H1 (cell line): ENCODE results near the gene EXOG. TPM values are rescaled to one million over a fixed set of nuclear protein-coding genes. Genes with fewer than 3 reads are reported as not detected.

Source experiments
- CTCF ChIA-PET: fragments of 300-600 bp; sonication (Branson Sonifier 250); formaldehyde crosslinking; loops from one replicate; lab custom pipeline; 2021; ENCODE audit not compliant: partially characterized antibody; lab: Charles Lee
- POLR2A ChIA-PET: fragments of 300-600 bp; sonication (Branson Sonifier 250); formaldehyde crosslinking; loops from one replicate; lab custom pipeline; 2021; ENCODE audit warnings: inconsistent platforms; ENCODE audit not compliant: partially characterized antibody; lab: Charles Lee
- DNase-seq, 2 experiments: peaks; one replicate each; pipeline versions ENCODE4 v3.0.0 to v3.0.0-alpha.2; 2010 to 2022; ENCODE audit warnings: low spot score in 2 of 2, low read depth in 1 of 2, mixed read lengths in 1 of 2
- FAIRE-seq: peaks from 2 replicates; lab custom pipeline; 2011; peaks lifted over from hg19 to GRCh38; lab: Jason Lieb, UNC
- H2AFZ ChIP-seq: 2 replicates; pipeline ENCODE4 v1.8.1; 2012; ENCODE audit warnings: low read length, inconsistent platforms
- H2AK5ac ChIP-seq: 2 replicates; pipeline ENCODE4 v1.6.1; 2013; ENCODE audit warnings: low read depth, low read length
- H2BK120ac ChIP-seq: replicated peaks from 2 replicates; pipeline ENCODE3; 2013; ENCODE audit warnings: low read depth, low read length, inconsistent platforms
- H2BK12ac ChIP-seq: 2 replicates; pipeline ENCODE4 v1.6.1; 2013; ENCODE audit warnings: low read depth, low read length
- H2BK15ac ChIP-seq: 2 replicates; pipeline ENCODE4 v1.6.1; 2013; ENCODE audit warnings: low read length
- H2BK20ac ChIP-seq: 2 replicates; pipeline ENCODE4 v1.6.1; 2013; ENCODE audit warnings: low read length
- H2BK5ac ChIP-seq: 2 replicates; pipeline ENCODE4 v1.6.1; 2013; ENCODE audit warnings: low read depth, low read length
- H3K14ac ChIP-seq: 2 replicates; pipeline ENCODE4 v1.6.1; 2013; ENCODE audit warnings: inconsistent platforms; ENCODE audit not compliant: insufficient read length
- H3K18ac ChIP-seq: 2 replicates; pipeline ENCODE4 v1.6.1; 2013; ENCODE audit warnings: low read length; ENCODE audit errors: extremely low read depth
- H3K23ac ChIP-seq: 2 replicates; pipeline ENCODE4 v1.6.1; 2013; ENCODE audit warnings: inconsistent platforms; ENCODE audit not compliant: insufficient read length
- H3K23me2 ChIP-seq: 2 replicates; pipeline ENCODE4 v1.6.1; 2013; ENCODE audit warnings: low read depth, low read length
- H3K27ac ChIP-seq: 2 replicates; pipeline ENCODE4 v1.6.1; 2011; ENCODE audit warnings: low read depth, low read length, inconsistent platforms
- H3K27me3 ChIP-seq, 4 experiments: replicated peaks in 1 of 4; 1 replicate in 1 of 4; 2 replicates in 3 of 4; pipeline versions ENCODE4 v1.6.1 to v1.8.1; 2011 to 2013; ENCODE audit warnings: low read length in 3 of 4, mild to moderate bottlenecking in 3 of 4, inconsistent platforms in 2 of 4, mixed read lengths in 2 of 4, moderate library complexity in 1 of 4; ENCODE audit not compliant: control insufficient read depth in 3 of 4, insufficient read depth in 3 of 4; ENCODE audit errors: extremely low read depth in 1 of 4
- H3K36me3 ChIP-seq, 4 experiments: 2 replicates each; pipeline versions ENCODE4 v1.6.1 to v1.8.1; 2011 to 2013; ENCODE audit warnings: mild to moderate bottlenecking in 4 of 4, low read length in 3 of 4, moderate library complexity in 2 of 4, control low read depth in 1 of 4, inconsistent platforms in 1 of 4; ENCODE audit not compliant: insufficient read depth in 4 of 4, control insufficient read depth in 2 of 4
- H3K4ac ChIP-seq: replicated peaks from 2 replicates; pipeline ENCODE3; 2013; ENCODE audit warnings: low read length, low read depth, mixed read lengths, inconsistent platforms; ENCODE audit not compliant: insufficient read length
- H3K4me1 ChIP-seq, 4 experiments: replicated peaks in 1 of 4; 1 replicate in 1 of 4; 2 replicates in 3 of 4; pipeline versions ENCODE4 v1.6.1 to v1.8.1; 2011 to 2013; ENCODE audit warnings: low read length in 3 of 4, inconsistent platforms in 2 of 4, mixed read lengths in 1 of 4; ENCODE audit not compliant: insufficient read depth in 4 of 4, control insufficient read depth in 3 of 4
- H3K4me2 ChIP-seq, 2 experiments: 2 replicates each; pipeline versions ENCODE4 v1.6.1 to v1.8.1; 2011 to 2013; ENCODE audit warnings: low read depth in 2 of 2, low read length in 2 of 2, control low read depth in 1 of 2, inconsistent platforms in 1 of 2, mild to moderate bottlenecking in 1 of 2; ENCODE audit not compliant: insufficient read depth in 1 of 2
- H3K4me3 ChIP-seq, 4 experiments: fragments of 200-600, 300-600 bp in 1 of 4; sonication (generic), shearing (Covaris generic), sonication (Bioruptor Twin) in 1 of 4; 2 replicates each; pipeline versions ENCODE4 v1.5.1 to v1.8.1; 2011 to 2016; ENCODE audit warnings: low read length in 4 of 4, low read depth in 3 of 4, control low read depth in 2 of 4, inconsistent platforms in 2 of 4, mild to moderate bottlenecking in 2 of 4, mixed read lengths in 1 of 4, moderate library complexity in 1 of 4; ENCODE audit not compliant: insufficient read depth in 2 of 4; ENCODE audit errors: extremely low read depth in 1 of 4
- H3K56ac ChIP-seq: replicated peaks from 2 replicates; pipeline ENCODE3; 2013; ENCODE audit warnings: low read depth, mild to moderate bottlenecking, mixed read lengths, low read length, inconsistent platforms; ENCODE audit not compliant: insufficient read length
- H3K79me1 ChIP-seq: 2 replicates; pipeline ENCODE4 v1.6.1; 2013; ENCODE audit warnings: low read depth, low read length, control low read depth
- H3K79me2 ChIP-seq, 2 experiments: 2 replicates each; pipeline versions ENCODE4 v1.6.1 to v1.8.1; 2012 to 2013; ENCODE audit warnings: low read length in 2 of 2, mild to moderate bottlenecking in 2 of 2, inconsistent platforms in 1 of 2; ENCODE audit not compliant: insufficient read depth in 2 of 2, control insufficient read depth in 1 of 2
- H3K9ac ChIP-seq, 4 experiments: replicated peaks in 1 of 4; 1 replicate in 1 of 4; 2 replicates in 3 of 4; pipeline versions ENCODE4 v1.6.1 to v1.8.1; 2011 to 2013; ENCODE audit warnings: low read depth in 3 of 4, low read length in 3 of 4, control low read depth in 2 of 4, mild to moderate bottlenecking in 2 of 4, moderate library complexity in 2 of 4, inconsistent platforms in 1 of 4; ENCODE audit errors: extremely low read depth in 1 of 4
- H3K9me3 ChIP-seq, 2 experiments: 2 replicates each; pipeline versions ENCODE4 v1.6.1 to v1.8.1; 2012 to 2013; ENCODE audit warnings: mild to moderate bottlenecking in 2 of 2, moderate library complexity in 2 of 2, control low read depth in 1 of 2, inconsistent platforms in 1 of 2, low read depth in 1 of 2, low read length in 1 of 2, mixed read lengths in 1 of 2; ENCODE audit not compliant: insufficient read depth in 2 of 2
- H4K20me1 ChIP-seq, 2 experiments: replicated peaks in 1 of 2; 2 replicates each; pipeline versions ENCODE3 to v1.8.1; 2011 to 2013; ENCODE audit warnings: inconsistent platforms in 2 of 2, low read length in 2 of 2, mild to moderate bottlenecking in 1 of 2; ENCODE audit not compliant: insufficient read depth in 2 of 2, control insufficient read depth in 1 of 2
- H4K5ac ChIP-seq: 2 replicates; pipeline ENCODE4 v1.6.1; 2013; ENCODE audit warnings: low read length, low read depth, mixed read lengths, inconsistent platforms; ENCODE audit not compliant: insufficient read length
- H4K8ac ChIP-seq: 2 replicates; pipeline ENCODE4 v1.8.0; 2013; ENCODE audit warnings: mild to moderate bottlenecking, moderate library complexity, low read length, inconsistent platforms; ENCODE audit not compliant: insufficient read depth; ENCODE audit errors: extremely low read depth
- H4K91ac ChIP-seq: replicated peaks from 2 replicates; pipeline ENCODE3; 2013; ENCODE audit warnings: low read length, mixed read lengths, inconsistent platforms; ENCODE audit not compliant: insufficient read length
- BRCA1 ChIP-seq: IDR thresholded peaks from 2 replicates; pipeline ENCODE4 v1.6.1; 2012; ENCODE audit warnings: low read depth, low read length, improper control_type of control experiment
- CEBPB ChIP-seq: IDR thresholded peaks from 2 replicates; pipeline ENCODE4 v1.6.1; 2012; ENCODE audit warnings: low read depth, low read length
- E2F6 ChIP-seq: IDR thresholded peaks from 2 replicates; pipeline ENCODE4 v1.6.1; 2012; ENCODE audit warnings: inconsistent platforms
- GABPA ChIP-seq: IDR thresholded peaks from 2 replicates; pipeline ENCODE4 v1.6.1; 2011; ENCODE audit warnings: mild to moderate bottlenecking, low read length, moderate library complexity, borderline replicate concordance; ENCODE audit not compliant: insufficient read depth
- PHF8 ChIP-seq: fragments of 200-600 bp; sonication (generic); conservative IDR thresholded peaks from 2 replicates; pipeline ENCODE4 v1.7.1; 2012; ENCODE audit warnings: low read depth, mild to moderate bottlenecking, inconsistent platforms, low read length, moderate library complexity
- RFX5 ChIP-seq: IDR thresholded peaks from 2 replicates; pipeline ENCODE4 v1.6.1; 2011; ENCODE audit warnings: low read depth, low read length, improper control_type of control experiment, borderline replicate concordance
- SP1 ChIP-seq: IDR thresholded peaks from 2 replicates; pipeline ENCODE4 v1.6.1; 2011; ENCODE audit warnings: low read depth, low read length
- SUZ12 ChIP-seq: fragments of 200-600 bp; sonication (generic); IDR thresholded peaks from 2 replicates; pipeline ENCODE4 v1.6.1; 2012; ENCODE audit warnings: mild to moderate bottlenecking, inconsistent platforms, low read length, moderate library complexity, mixed read lengths
- WGBS, 2 experiments: shearing (Covaris generic) in 1 of 2; methylation state at CpG; one replicate each; pipeline versions ENCODE4 v1.1.6 to v1.1.7; 2013 to 2015; ENCODE audit warnings: low lambda C conversion rate in 2 of 2, mixed read lengths in 2 of 2, inconsistent platforms in 1 of 2, low coverage in 1 of 2, missing lambda C conversion rate in 1 of 2; ENCODE audit not compliant: insufficient replicate concordance in 2 of 2, insufficient coverage in 1 of 2, insufficient read length in 1 of 2; ENCODE audit errors: extremely low coverage in 1 of 2, missing lambda C conversion rate in 1 of 2; 5-methylcytosine and 5-hydroxymethylcytosine counted together
- polyA plus RNA-seq, 7 experiments: library from polyadenylated mRNA; depleted of rRNA in 3 of 7; stranded (reverse) in 5 of 7; unstranded in 2 of 7; fragments of >200 nt in 5 of 7; fragments of 200-250 nt in 2 of 7; gene quantifications; 1 replicate in 5 of 7; 2 replicates in 1 of 7; 4 replicates in 1 of 7; pipeline versions ENCODE4 v1.2.1 to v1.2.3, GENCODE V29; 2011 to 2013; ENCODE audit warnings: missing spikeins in 2 of 7, mixed read lengths in 2 of 7
- total RNA-seq: library from RNA; stranded (reverse); fragmentation: NEBNext Ultra II Directional; extraction: Animal tissue kit (Norgen Biotek cat#: 25700); gene quantifications from 2 replicates; pipeline ENCODE4 v1.2.1, GENCODE V29; 2021

Gene EXOG
- total and polyA plus RNA-seq, 2 of the 8 experiments (the other 6 are each of a cell fraction or from before 2014, with no cell fraction given) = 7.2 to 12.9 TPM

GRCh38 chr3:38497031-38497430 lies 891 bp downstream of the EXOG start:
- FAIRE-seq (no peak), DNase-seq (no peak)

More at GRCh38 chr3:38497031-38497430, 891 bp downstream of the EXOG start:
- H2BK5ac ChIP-seq = no peak overlapping the region
- no peak overlapping the region for H2BK12ac ChIP-seq
- CTCF ChIA-PET = interaction anchor here (0.6 to 3.8 kb wide), 24 partner anchors 9 to 379 kb away, joined by 3 to 28 read pairs (median 4); partner anchors contain the start of gene XYLB
- H3K9me3 ChIP-seq = no peaks in the 10 kb centered on the region
- no peak overlapping the region for H4K8ac ChIP-seq
- H3K4me1 ChIP-seq = peaks cover 0 to 2% (median 0%) of the 10 kb centered on the region in 4 experiments; a peak in 1 of 7 replicates
- H3K27ac ChIP-seq = no peak overlapping the region
- no peak overlapping the region for H4K91ac ChIP-seq
- H2BK120ac ChIP-seq = no peak overlapping the region
- no peak overlapping the region for H3K56ac ChIP-seq
- H3K4me2 ChIP-seq = peak overlapping the region; percentile 58 to 80
- no peaks in the 10 kb centered on the region for H3K27me3 ChIP-seq
- no peaks in the 10 kb centered on the region for H4K20me1 ChIP-seq
- H3K4ac ChIP-seq = no peak overlapping the region
- 70% methylated on average over 4 of the region's 4 CpGs; no CpG with 5 or more reads in 1 of the 2 experiments for WGBS, 2 experiments
- H2AFZ ChIP-seq = no peak overlapping the region
- TF ChIP-seq BRCA1 (no peak), SUZ12 (no peak), RFX5 (no peak), SP1 (no peak), E2F6 (no peak), GABPA (no peak), PHF8 (no peak), CEBPB (no peak)
- TF ChIP-seq, all 59 proteins: peak for 0
- Histone ChIP-seq H4K5ac (no peak overlapping the region), H3K36me3 (peaks cover 0 to 7% (median 0%) of the 10 kb centered on the region in 4 experiments; a peak in 4 of 8 replicates), H3K79me1 (no peaks in the 10 kb centered on the region), H3K4me3 (peak overlapping the region; percentile 51 to 85 (median 69); a peak in 7 of 8 replicates), H3K23me2 (no peaks in the 10 kb centered on the region), H2BK15ac (no peak overlapping the region), H2AK5ac (no peak overlapping the region), H2BK20ac (no peak overlapping the region), H3K14ac (no peak overlapping the region), H3K23ac (no peak overlapping the region), H3K79me2 (no peaks in the 10 kb centered on the region), H3K18ac (no peak overlapping the region), H3K9ac (no peak overlapping the region)
- POLR2A ChIA-PET = interaction anchor here (0.7 to 2.0 kb wide), 10 partner anchors 11 to 1539 kb away, joined by 3 to 8 read pairs (median 4); partner anchors contain the start of genes ACAA1 and PLCD1
